ENCODE results near the gene SLC10A1.

The SLC10A1 gene

DNA sequence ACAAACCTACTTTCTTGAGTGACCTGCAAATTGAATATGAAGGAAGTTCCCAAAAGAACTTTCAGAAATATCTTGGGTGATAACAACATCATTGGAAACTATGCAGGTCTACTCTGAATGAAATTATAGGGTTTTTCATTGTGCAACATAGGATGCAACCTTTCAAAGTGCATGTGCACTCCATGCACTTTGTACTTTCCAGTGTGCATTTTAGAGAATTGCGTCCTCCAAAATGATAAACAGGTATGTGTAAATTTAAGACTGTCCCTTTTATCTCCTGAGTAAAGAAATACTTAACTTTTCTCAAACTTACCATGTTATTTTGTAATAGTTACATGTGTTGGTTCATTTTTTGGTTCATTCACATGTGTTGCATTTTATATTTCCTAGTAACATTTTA, 16.9 kb downstream of the SLC10A1 start:
- Histone ChIP-seq H3K27ac (no peak overlapping the region), H3K36me3 (replicated peaks) (peaks cover 31% of the 10 kb centered on the region), H3K4me3 (ENCODE audit: low read depth, low read length) (no peak overlapping the region), H3K27me3 (replicated peaks) (no peaks in the 10 kb centered on the region)
- in situ Hi-C loops (cut with HindIII; ENCODE audit: low pct_ligation_motif_present, low sequenced_read_pairs), result no loop called here
- TF ChIP-seq, protein P1, sequence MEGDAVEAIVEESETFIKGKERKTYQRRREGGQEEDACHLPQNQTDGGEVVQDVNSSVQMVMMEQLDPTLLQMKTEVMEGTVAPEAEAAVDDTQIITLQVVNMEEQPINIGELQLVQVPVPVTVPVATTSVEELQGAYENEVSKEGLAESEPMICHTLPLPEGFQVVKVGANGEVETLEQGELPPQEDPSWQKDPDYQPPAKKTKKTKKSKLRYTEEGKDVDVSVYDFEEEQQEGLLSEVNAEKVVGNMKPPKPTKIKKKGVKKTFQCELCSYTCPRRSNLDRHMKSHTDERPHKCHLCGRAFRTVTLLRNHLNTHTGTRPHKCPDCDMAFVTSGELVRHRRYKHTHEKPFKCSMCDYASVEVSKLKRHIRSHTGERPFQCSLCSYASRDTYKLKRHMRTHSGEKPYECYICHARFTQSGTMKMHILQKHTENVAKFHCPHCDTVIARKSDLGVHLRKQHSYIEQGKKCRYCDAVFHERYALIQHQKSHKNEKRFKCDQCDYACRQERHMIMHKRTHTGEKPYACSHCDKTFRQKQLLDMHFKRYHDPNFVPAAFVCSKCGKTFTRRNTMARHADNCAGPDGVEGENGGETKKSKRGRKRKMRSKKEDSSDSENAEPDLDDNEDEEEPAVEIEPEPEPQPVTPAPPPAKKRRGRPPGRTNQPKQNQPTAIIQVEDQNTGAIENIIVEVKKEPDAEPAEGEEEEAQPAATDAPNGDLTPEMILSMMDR (IDR thresholded peaks at IDR 0.05; ENCODE audit: low read depth, low read length, missing control alignments), result no peak
- DNase-seq, result no peak

DNA sequence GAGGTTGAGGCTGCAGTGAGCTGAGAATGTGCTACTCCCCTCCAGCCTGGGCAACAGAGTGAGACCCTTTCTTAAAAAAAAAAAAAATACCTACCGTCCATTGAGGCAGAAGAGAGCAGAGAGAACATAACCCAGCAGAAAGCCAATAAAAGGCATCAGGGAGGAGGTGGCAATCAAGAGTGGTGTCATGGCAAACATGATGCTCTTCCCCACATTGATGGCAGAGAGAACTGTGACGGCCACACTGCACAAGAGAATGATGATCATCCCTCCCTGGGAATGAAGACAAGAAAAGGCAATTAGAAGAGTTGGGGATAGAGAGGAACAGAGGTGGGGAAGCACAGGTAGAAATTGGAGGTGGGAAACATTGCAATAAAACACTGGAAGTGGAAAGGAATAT, 18.0 kb downstream of the SLC10A1 start:
- no peak for DNase-seq
- Histone ChIP-seq H3K27ac (no peak overlapping the region), H3K27me3 (replicated peaks) (no peaks in the 10 kb centered on the region), H3K36me3 (replicated peaks) (peaks cover 41% of the 10 kb centered on the region), H3K4me3 (ENCODE audit: low read depth, low read length) (no peak overlapping the region)
- TF ChIP-seq, protein P1 (IDR thresholded peaks at IDR 0.05; ENCODE audit: low read depth, low read length, missing control alignments), result no peak
- in situ Hi-C loops (cut with HindIII; ENCODE audit: low pct_ligation_motif_present, low sequenced_read_pairs), result no loop called here

DNA sequence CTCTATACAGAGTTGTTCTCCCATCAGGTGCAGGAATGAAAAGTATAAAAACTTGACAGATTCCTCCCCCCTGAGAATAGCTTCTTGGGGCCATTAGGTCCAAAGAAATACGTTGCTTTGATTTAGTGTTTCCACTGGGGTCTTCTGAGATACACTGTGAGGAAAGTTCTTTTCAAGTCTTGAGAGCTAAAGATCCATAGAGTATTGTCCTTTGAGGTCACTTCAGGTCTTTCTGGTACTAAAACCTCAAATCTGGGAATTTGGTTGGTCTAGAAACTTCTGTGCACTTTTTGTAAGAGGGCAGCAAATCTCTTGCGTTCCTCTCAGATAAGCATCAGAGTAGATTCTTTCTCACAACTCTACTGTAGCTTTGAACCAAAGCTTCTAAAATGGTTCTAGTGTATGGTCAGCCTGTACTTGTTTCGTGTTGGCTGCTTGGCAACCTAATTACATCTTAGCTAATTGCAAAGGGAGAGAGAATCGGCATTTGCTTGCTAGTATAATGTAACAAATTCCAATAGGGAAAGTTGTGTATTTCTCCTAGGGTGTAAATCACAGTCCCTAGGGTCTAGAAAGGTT, 20.1 kb downstream of the SLC10A1 start:
- in situ Hi-C loops (cut with HindIII; ENCODE audit: low pct_ligation_motif_present, low sequenced_read_pairs), result no loop called here
- Histone ChIP-seq H3K4me3 (ENCODE audit: low read depth, low read length) (no peak overlapping the region), H3K27ac (no peak overlapping the region), H3K36me3 (replicated peaks) (peaks cover 63% of the 10 kb centered on the region), H3K27me3 (replicated peaks) (no peaks in the 10 kb centered on the region)
- TF ChIP-seq, protein P1 (IDR thresholded peaks at IDR 0.05; ENCODE audit: low read depth, low read length, missing control alignments), result no peak
- DNase-seq, result no peak

DNA sequence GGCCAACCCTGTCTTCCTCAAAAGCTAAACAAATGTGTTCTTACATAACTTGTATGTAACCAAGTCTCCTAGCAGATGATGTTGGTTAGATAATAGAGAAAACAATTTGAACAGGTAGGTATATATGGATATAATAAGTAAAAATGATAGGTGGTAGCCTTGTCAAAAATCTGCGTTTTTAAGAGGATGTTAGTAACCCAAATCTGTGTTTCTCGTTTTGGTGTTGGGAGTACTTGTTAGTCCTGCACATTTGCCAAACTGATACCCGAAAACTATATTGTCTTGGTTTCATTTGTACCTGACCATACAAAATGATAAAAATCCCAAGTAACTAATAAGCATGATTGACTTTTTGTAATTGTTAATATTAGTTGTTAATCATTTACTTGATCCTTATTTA, 22.0 kb downstream of the SLC10A1 start:
- TF ChIP-seq, protein P1 (IDR thresholded peaks at IDR 0.05; ENCODE audit: low read depth, low read length, missing control alignments), result no peak
- H3K36me3 ChIP-seq (replicated peaks), result peaks cover 82% of the 10 kb centered on the region
- H3K27ac ChIP-seq, result no peak overlapping the region
- in situ Hi-C loops (cut with HindIII; ENCODE audit: low pct_ligation_motif_present, low sequenced_read_pairs), result no loop called here
- no peaks in the 10 kb centered on the region for H3K27me3 ChIP-seq (replicated peaks)
- no peak overlapping the region for H3K4me3 ChIP-seq (ENCODE audit: low read depth, low read length)
- DNase-seq, result no peak

DNA sequence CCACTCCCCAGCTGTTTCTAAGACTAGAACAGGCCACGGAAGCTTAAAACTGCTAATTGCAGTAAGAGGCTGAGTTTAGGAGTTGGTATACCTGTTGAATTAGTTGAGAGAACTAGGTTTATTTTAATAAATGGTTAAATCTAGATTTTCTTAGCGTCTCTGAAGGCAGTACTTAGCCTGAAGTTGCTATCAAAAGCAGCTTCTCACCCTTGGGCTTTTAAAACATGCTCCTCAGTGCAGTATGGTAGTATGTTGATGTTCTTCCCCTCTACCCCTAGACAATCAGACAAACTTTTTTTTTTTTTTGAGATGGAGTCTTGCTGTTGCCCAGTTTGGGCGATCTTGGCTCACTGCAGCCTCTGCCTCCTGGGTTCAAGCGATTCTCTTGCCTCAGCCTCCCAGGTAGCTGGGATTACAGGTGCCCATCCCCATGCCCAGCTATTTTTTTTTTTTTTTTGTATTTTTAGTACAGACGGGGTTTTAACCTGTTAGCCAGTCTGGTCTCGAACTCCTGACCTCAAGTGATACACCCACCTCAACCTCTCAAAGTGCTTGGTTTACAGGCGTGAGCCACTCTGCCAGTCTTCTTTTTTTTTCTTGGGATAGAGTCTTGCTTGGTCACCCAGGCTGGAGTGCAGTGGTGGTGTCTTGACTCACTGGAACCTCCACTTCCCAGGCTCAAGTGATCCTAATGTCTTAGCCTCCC, 23.3 kb downstream of the SLC10A1 start:
- Histone ChIP-seq H3K4me3 (ENCODE audit: low read depth, low read length) (no peak overlapping the region), H3K27ac (no peak overlapping the region), H3K36me3 (replicated peaks) (peaks cover 89% of the 10 kb centered on the region), H3K27me3 (replicated peaks) (no peaks in the 10 kb centered on the region)
- TF ChIP-seq, protein P1 (IDR thresholded peaks at IDR 0.05; ENCODE audit: low read depth, low read length, missing control alignments), result no peak
- in situ Hi-C loops (cut with HindIII; ENCODE audit: low pct_ligation_motif_present, low sequenced_read_pairs), result no loop called here
- no peak for DNase-seq

Data from brain microvascular endothelial cell (primary cell).